GM18520 (cell line): ENCODE data around the gene TCEAL4.
"Not testable (repeated sequence)": the region's sequence is repeated elsewhere in the genome, so short reads cannot be mapped to it uniquely, and the experiment has no call there.

ENCODE experiments used
- ATAC-seq: cut with Tn5 transposase; IDR thresholded peaks from one replicate; pipeline ENCODE4 v1.9.1; 2021; ENCODE audit not compliant: unreplicated experiment

The TCEAL4 gene

DNA sequence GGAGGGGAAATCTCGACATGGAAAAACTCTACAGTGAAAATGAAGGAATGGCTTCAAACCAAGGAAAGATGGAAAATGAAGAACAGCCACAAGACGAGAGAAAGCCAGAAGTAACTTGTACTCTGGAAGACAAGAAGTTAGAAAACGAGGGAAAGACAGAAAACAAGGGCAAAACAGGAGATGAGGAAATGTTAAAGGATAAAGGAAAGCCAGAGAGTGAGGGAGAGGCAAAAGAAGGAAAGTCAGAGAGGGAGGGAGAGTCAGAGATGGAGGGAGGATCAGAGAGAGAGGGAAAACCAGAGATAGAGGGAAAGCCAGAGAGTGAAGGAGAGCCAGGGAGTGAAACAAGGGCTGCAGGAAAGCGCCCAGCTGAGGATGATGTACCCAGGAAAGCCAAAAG is 1.3 kb downstream of the TCEAL4 start:
- no peak for ATAC-seq

- not testable (repeated sequence) for ATAC-seq
Observed at GRCh38 chrX:103592295-103592694, 7.0 kb downstream of the TCEAL4 start.

- not testable (repeated sequence) for ATAC-seq
Observed at GRCh38 chrX:103595202-103595601, 9.9 kb downstream of the TCEAL4 start.

GRCh38 chrX:103607364-103608305 is 22.3 kb downstream of the TCEAL4 start, which contains the start of gene TCEAL3:
TCEAL3 (plus strand) TSS chrX:103607963; CDS start chrX:103609065, 1,102 bp downstream.
- no peak for ATAC-seq

DNA sequence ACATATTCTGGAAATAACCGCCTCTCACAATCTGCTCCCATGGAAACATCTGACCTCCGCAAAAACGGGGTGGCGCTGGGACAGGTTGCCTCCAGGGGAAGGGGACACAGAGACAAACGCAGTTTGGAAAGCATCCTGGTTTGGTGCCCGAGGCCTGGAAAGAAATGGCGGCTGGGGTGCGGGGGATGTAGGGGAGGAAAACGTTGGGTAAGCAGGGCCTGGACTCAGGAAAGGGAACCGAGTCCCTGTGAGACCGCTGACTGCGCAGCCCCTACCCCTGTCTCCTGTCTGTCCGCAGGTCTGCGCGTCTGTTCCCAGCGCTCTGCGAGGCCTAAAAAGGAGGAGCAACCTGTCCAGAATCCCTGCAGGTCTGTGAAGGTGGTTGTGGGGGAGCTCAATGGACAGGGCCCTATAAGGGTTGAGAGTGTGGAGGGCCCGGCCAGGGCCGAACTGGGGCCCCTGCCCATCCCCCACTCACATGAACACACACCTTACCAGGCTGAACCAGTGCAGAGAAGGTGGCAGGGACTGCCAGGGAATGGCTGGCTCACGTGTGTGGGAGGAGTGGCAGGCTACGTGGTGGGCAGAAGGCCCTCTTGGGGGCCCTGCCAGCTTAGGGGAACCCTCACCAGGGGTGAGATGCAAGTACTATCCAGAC is 23.1 kb downstream of the TCEAL4 start:
- ATAC-seq: no peak

- no peak for ATAC-seq
Observed at GRCh38 chrX:103610282-103610681, 25.0 kb downstream of the TCEAL4 start.

DNA sequence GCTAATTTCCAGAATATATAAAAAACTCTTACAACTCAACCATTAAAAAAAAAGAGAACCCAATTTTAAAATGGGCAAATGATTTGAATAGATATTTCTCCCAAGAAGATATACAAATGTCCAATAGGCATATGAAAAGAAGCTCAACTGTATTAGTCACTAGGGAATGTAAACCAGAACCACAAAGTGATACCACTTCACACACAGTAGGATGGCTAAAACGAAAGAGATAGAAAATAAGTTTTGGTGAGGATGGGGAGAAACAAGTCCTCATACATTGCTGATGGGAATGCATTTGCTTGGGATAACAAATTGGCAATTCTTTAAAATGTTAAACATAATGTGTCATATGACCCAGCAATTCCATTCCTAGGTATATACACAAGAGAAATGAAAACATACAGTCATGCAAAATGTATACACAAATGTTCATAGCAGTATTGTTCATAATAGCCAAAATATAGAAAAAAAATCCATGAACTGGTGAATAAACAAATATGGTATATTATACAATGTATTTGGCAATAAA is 28.1 kb downstream of the TCEAL4 start:
- no peak for ATAC-seq

- ATAC-seq: no peak
Observed at GRCh38 chrX:103614999-103615398, 29.7 kb downstream of the TCEAL4 start.

- ATAC-seq: no peak
Observed at GRCh38 chrX:103615781-103616371, 30.6 kb downstream of the TCEAL4 start.

- no peak for ATAC-seq
Observed at GRCh38 chrX:103616676-103617186, 31.4 kb downstream of the TCEAL4 start.

- no peak for ATAC-seq
Observed at GRCh38 chrX:103624111-103624510, 38.8 kb downstream of the TCEAL4 start.

- ATAC-seq: no peak
Observed at GRCh38 chrX:103626855-103627254, 41.5 kb downstream of the TCEAL4 start.

DNA sequence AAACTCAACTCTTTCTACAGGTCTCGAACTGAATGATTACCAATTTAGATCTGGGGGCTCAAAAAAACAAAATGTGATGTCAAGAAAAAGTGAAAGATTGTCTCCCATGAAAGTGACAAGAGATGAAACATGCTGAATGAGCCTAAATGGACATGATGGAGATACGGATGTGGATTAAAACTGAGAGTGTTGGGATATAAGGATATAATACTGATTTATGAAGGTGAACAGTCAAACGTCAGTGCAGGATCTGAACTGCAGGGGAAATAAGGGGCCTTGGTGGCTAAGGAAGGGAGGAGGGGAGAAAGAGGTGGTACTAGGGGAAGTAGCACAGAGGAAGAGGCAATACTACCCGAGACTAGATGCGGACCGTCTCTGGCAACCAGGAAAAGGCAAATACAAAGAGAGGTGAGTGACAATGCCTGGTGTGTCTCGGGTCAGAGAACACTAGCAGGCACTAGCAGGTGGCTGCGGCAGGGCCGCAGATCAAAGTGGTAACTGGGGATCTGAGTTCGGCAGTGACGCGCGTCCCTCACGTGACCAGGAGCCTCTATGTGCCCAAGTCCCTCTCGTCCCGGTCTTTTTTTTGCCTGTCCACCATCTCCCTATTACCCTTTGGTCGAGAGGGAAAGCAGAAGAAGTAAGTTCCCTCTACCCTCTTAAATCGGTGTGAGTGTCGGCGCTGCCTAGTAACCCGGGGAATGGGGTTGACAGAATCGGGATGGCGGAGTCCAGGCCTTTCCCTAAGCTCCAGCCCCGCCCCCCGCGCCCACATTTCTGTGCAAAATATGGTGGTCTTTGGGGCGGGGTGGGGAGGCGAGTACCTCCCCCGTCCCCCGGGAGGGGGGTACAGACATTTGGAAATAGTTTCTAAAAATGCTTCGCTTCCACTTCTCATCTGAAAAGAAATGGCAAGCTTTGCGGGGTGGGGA is 43.3 kb downstream of the TCEAL4 start, which contains the start of gene TCEAL1:
Gene TCEAL1, plus strand, starts transcription at position 590 of the 932 bp plus-strand sequence. CDS start 942 bp downstream, outside the sequence.
- ATAC-seq: peak; percentile 61

DNA sequence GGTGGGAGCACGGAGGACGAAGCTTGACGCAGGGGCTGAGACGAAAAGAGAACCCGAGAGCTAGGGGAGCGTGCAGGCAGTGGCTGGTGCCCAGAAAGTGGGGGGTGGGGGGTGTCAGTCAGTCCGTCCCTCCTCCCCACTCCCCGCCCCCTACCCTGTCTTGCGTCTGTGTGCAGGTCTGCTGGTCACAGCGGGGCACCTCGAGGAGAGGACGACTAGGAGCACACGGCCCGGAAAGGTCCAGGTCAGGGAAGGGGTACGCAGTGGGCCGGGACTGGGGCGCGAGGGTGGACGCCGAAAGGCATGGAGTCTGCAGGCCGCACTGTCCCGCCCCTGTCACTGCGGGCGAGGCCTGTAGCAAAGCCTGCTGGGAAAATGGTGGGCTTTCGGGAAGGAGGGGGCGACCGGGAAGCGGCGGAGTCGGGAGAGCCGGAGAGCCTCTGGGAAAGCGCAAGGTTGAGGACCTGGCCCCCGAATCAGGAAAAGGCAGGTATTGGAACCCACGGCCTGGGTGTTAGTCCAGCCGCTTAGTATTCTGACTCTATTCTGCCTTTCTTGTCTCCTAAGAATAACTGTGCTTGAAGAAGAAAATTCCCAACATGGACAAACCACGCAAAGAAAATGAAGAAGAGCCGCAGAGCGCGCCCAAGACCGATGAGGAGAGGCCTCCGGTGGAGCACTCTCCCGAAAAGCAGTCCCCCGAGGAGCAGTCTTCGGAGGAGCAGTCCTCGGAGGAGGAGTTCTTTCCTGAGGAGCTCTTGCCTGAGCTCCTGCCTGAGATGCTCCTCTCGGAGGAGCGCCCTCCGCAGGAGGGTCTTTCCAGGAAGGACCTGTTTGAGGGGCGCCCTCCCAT is 44.2 kb downstream of the TCEAL4 start:
- ATAC-seq: no peak

DNA sequence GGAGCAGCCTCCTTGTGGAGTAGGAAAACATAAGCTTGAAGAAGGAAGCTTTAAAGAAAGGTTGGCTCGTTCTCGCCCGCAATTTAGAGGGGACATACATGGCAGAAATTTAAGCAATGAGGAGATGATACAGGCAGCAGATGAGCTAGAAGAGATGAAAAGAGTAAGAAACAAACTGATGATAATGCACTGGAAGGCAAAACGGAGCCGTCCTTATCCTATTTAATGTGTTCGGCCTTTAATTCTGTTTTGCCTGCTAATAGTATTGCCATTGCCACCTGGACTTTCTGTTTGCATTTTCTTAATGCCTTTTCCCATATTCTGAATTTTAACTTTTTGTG is 44.8 kb downstream of the TCEAL4 start:
- no peak for ATAC-seq

DNA sequence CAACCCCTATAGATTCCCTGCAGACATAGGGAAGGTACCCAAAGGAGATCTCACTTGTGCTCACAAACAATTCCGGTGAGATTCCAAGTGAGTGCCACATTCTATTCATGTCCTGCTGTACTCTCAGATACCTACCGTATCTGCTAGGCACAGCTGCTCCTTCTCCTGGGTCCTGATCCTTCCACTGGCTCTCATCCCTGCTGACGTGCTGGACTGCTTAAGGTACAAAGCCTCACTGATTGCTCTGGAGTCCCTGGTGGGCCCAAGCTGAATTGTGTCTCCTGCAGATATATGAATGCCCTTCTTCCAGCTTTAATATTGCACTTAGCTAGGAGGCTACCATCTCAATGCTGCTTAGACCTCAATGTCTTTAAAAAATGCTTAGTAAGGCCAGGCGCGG is 45.8 kb downstream of the TCEAL4 start:
- no peak for ATAC-seq

- no peak for ATAC-seq
Observed at GRCh38 chrX:103635436-103635835, 50.1 kb downstream of the TCEAL4 start.
